CD14-positive monocyte (primary cell): ENCODE data around the gene SECTM1. TPM values are rescaled to one million over a fixed set of nuclear protein-coding genes. Genes with fewer than 3 reads are reported as not detected.
A peak's percentile ranks its signal among the peaks of the same experiment; 100 is the strongest.
"Not testable (repeated sequence)": the region's sequence is repeated elsewhere in the genome, so short reads cannot be mapped to it uniquely, and the experiment has no call there.

Experiments used
- DNase-seq, 3 donors: peaks; one replicate each; pipeline ENCODE4 v3.0.0-alpha.2; 2011 to 2022
- H2AFZ ChIP-seq: 2 replicates; pipeline ENCODE4 v1.6.0; 2012; ENCODE audit warnings: mild to moderate bottlenecking, low read depth, low read length, inconsistent platforms; ENCODE audit not compliant: insufficient read depth, poor library complexity, severe bottlenecking
- H3K27ac ChIP-seq, 2 donors: 1 replicate in 1 of 2; 2 replicates in 1 of 2; pipeline ENCODE4 v1.5.1; 2012 to 2013; ENCODE audit warnings: low read length in 2 of 2, control low read depth in 1 of 2, inconsistent platforms in 1 of 2, low read depth in 1 of 2, mild to moderate bottlenecking in 1 of 2
- H3K27me3 ChIP-seq, 2 donors: one replicate each; pipeline versions ENCODE4 v1.6.0 to v1.6.1; 2011 to 2013; ENCODE audit warnings: low read length in 2 of 2; ENCODE audit not compliant: control insufficient read depth in 2 of 2, insufficient read depth in 2 of 2
- H3K36me3 ChIP-seq, 2 donors: replicated peaks in 1 of 2; 1 replicate in 1 of 2; 2 replicates in 1 of 2; pipeline versions ENCODE4 v1.5.1 to v1.6.1; 2012 to 2013; ENCODE audit warnings: low read length in 2 of 2, control low read depth in 1 of 2, inconsistent platforms in 1 of 2, mild to moderate bottlenecking in 1 of 2; ENCODE audit not compliant: insufficient read depth in 2 of 2, control insufficient read depth in 1 of 2
- H3K4me1 ChIP-seq, 2 donors: 1 replicate in 1 of 2; 2 replicates in 1 of 2; pipeline versions ENCODE4 v1.5.1 to v1.6.1; 2012 to 2013; ENCODE audit warnings: low read length in 2 of 2, control low read depth in 1 of 2, inconsistent platforms in 1 of 2, mild to moderate bottlenecking in 1 of 2, moderate library complexity in 1 of 2; ENCODE audit not compliant: insufficient read depth in 2 of 2, control insufficient read depth in 1 of 2
- H3K4me2 ChIP-seq: replicated peaks from 2 replicates; pipeline ENCODE3; 2012; ENCODE audit warnings: low read length, moderate library complexity, mild to moderate bottlenecking; ENCODE audit not compliant: poor library complexity, severe bottlenecking; ENCODE audit errors: extremely low read depth
- H3K4me3 ChIP-seq, 3 experiments: fragments of 200-600 bp in 1 of 3; sonication (generic) in 1 of 3; replicated peaks in 1 of 3; 1 replicate in 2 of 3; 2 replicates in 1 of 3; pipeline ENCODE4 v1.5.1; 2011 to 2013; ENCODE audit warnings: low read length in 3 of 3, mild to moderate bottlenecking in 3 of 3, control low read depth in 2 of 3, low read depth in 2 of 3, inconsistent platforms in 1 of 3, moderate library complexity in 1 of 3
- H3K79me2 ChIP-seq: 2 replicates; pipeline ENCODE4 v1.6.0; 2012; ENCODE audit warnings: mild to moderate bottlenecking, control low read depth, inconsistent platforms, low read length, moderate library complexity; ENCODE audit not compliant: insufficient read depth
- H3K9ac ChIP-seq: 2 replicates; pipeline ENCODE4 v1.6.0; 2017; ENCODE audit warnings: low read length, mild to moderate bottlenecking; ENCODE audit not compliant: insufficient read depth, poor library complexity, severe bottlenecking
- H3K9me3 ChIP-seq, 2 donors: replicated peaks in 1 of 2; 1 replicate in 1 of 2; 2 replicates in 1 of 2; pipeline versions ENCODE4 v1.5.1 to v1.6.1; 2012 to 2013; ENCODE audit warnings: low read length in 2 of 2, control low read depth in 1 of 2; ENCODE audit not compliant: control insufficient read depth in 1 of 2, insufficient read depth in 1 of 2
- H4K20me1 ChIP-seq: 2 replicates; pipeline ENCODE4 v1.6.0; 2012; ENCODE audit warnings: mild to moderate bottlenecking, low read length, control low read depth, moderate library complexity; ENCODE audit not compliant: insufficient read depth
- H3K27ac Mint-ChIP-seq, 7 donors: one replicate each; pipeline ENCODE4 v1.8.0; 2020; ENCODE audit warnings: mild to moderate bottlenecking in 7 of 7, mixed read lengths in 7 of 7, moderate library complexity in 6 of 7, inconsistent platforms in 2 of 7
- H3K27me3 Mint-ChIP-seq, 3 donors: one replicate each; pipeline ENCODE4 v1.8.0; 2021 to 2022; ENCODE audit warnings: low read depth in 3 of 3, mild to moderate bottlenecking in 3 of 3, mixed read lengths in 3 of 3, moderate library complexity in 3 of 3, inconsistent platforms in 1 of 3
- H3K36me3 Mint-ChIP-seq, 2 donors: one replicate each; pipeline ENCODE4 v1.8.0; 2020; ENCODE audit warnings: mixed read lengths in 2 of 2, inconsistent platforms in 1 of 2, mild to moderate bottlenecking in 1 of 2
- H3K4me1 Mint-ChIP-seq: one replicate; pipeline ENCODE4 v1.8.0; 2020; ENCODE audit warnings: mild to moderate bottlenecking, mixed read lengths
- H3K4me3 Mint-ChIP-seq, 2 donors: one replicate each; pipeline ENCODE4 v1.8.0; 2020; ENCODE audit warnings: mild to moderate bottlenecking in 2 of 2, mixed read lengths in 2 of 2, moderate library complexity in 1 of 2
- H3K9me3 Mint-ChIP-seq, 7 donors: one replicate each; pipeline ENCODE4 v1.8.0; 2020 to 2022; ENCODE audit warnings: mixed read lengths in 7 of 7, mild to moderate bottlenecking in 6 of 7, moderate library complexity in 6 of 7, inconsistent platforms in 2 of 7
- WGBS: methylation state at CpG from one replicate; pipeline ENCODE4 v1.1.5; 2013; ENCODE audit warnings: missing lambda C conversion rate; ENCODE audit not compliant: insufficient coverage; 5-methylcytosine and 5-hydroxymethylcytosine counted together
- intact Hi-C, 2 donors: fragments of 100-400 bp; cut with micrococcal nuclease; formaldehyde crosslinking; loops; one replicate each; pipeline versions ENCODE4 v1.15.0 to v1.15.1; 2023
- polyA plus RNA-seq, 3 donors: library from polyadenylated mRNA; depleted of rRNA in 1 of 3; unstranded in 2 of 3; stranded (reverse) in 1 of 3; fragments of 300-500 nt in 2 of 3; fragments of >200 nt in 1 of 3; fragmentation: Illumina TruSeq in 2 of 3; gene quantifications; 1 replicate in 2 of 3; 2 replicates in 1 of 3; pipeline ENCODE4 v1.2.3, GENCODE V29; 2012 to 2021
- TF ChIP-seq, protein P1 (sequence below): fragments of 200-600 bp; IDR thresholded peaks from one replicate; pipeline ENCODE4 v1.8.0; 2022; ENCODE audit warnings: antibody characterized with exemption, mild to moderate bottlenecking

The SECTM1 gene
- polyA plus RNA-seq, 3 donors, result 136 to 209 (median 188) TPM

DNA sequence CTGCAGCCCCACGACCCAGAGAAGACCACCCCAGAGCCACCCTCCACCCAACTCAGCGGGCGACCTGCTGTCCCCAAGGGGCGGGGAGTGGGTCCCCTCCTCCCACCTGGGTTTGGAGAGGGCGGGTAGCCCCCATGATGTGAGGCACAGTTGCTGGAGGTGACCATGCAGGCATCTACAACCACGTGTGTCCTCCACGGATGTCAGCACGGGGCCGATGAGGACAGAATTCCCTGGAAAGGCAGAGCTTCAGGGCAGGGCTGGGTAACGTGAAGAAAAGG is 45.1 kb upstream of the SECTM1 start:
- WGBS, result 95% methylated on average over 5 of the region's 10 CpGs
- no peak overlapping the region for H3K9ac ChIP-seq
- TF ChIP-seq, protein P1, sequence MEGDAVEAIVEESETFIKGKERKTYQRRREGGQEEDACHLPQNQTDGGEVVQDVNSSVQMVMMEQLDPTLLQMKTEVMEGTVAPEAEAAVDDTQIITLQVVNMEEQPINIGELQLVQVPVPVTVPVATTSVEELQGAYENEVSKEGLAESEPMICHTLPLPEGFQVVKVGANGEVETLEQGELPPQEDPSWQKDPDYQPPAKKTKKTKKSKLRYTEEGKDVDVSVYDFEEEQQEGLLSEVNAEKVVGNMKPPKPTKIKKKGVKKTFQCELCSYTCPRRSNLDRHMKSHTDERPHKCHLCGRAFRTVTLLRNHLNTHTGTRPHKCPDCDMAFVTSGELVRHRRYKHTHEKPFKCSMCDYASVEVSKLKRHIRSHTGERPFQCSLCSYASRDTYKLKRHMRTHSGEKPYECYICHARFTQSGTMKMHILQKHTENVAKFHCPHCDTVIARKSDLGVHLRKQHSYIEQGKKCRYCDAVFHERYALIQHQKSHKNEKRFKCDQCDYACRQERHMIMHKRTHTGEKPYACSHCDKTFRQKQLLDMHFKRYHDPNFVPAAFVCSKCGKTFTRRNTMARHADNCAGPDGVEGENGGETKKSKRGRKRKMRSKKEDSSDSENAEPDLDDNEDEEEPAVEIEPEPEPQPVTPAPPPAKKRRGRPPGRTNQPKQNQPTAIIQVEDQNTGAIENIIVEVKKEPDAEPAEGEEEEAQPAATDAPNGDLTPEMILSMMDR, result no peak
- intact Hi-C loops, result no loop called here
- H3K79me2 ChIP-seq, result no peaks in the 10 kb centered on the region
- no peaks in the 10 kb centered on the region for H3K4me1 Mint-ChIP-seq
- peaks cover 0 to 9% (median 0%) of the 10 kb centered on the region in 7 donors for H3K9me3 Mint-ChIP-seq
- no peaks in the 10 kb centered on the region for H3K36me3 Mint-ChIP-seq
- no peaks in the 10 kb centered on the region for H3K36me3 ChIP-seq
- H3K27me3 ChIP-seq, result peaks cover 0 to 29% of the 10 kb centered on the region in 2 donors
- DNase-seq, result no peak
- H3K4me2 ChIP-seq, result no peak overlapping the region
- no peak overlapping the region for H2AFZ ChIP-seq
- H3K27me3 Mint-ChIP-seq, result peaks cover 39 to 69% (median 49%) of the 10 kb centered on the region in 3 donors
- H3K4me1 ChIP-seq, result no peaks in the 10 kb centered on the region
- no peak overlapping the region for H3K4me3 ChIP-seq
- no peak overlapping the region for H3K27ac ChIP-seq
- H3K27ac Mint-ChIP-seq, result no peak overlapping the region
- H3K4me3 Mint-ChIP-seq, result peak overlapping the region in 1 of 2 donors; percentile 59
- H3K9me3 ChIP-seq, result no peaks in the 10 kb centered on the region
- H4K20me1 ChIP-seq, result no peaks in the 10 kb centered on the region

DNA sequence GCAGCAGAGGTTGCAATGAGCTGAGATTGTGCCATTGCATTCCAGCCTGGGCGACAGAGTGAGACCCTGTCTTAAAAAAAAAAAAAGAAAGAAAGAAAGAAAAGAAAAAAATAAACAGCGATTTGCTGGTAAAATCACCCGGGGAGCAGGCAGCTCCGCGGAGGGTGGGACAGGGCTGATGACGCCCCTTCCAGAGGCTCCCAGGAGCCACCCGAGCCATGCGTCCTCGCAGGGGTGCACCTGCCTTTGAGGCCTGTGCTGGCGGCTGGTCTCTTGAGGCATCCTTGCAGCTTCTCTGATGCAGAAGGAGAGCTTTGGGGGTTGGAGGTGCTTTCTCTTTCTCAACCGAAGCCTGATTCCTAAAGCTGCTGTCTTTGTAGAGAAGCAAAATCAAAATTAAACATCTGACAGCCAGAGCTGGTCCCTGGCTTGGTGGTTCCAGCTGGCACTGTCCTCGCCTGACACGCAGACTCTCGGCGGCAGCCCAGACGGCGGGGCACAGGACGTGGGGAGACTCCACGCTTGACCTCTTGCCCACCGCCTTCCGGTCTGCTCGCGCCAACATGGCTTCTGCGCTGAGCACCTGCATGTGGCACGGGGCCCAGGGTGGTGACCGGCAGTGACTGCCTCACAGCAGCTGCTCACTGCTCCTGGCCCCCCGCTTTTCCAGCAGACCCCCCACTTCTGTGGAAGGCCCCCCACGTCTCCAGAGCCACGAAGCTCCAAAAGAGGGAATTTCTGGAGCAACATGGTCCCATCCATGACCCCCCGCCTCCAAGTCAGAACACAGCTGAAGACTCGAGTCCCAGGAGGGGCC is 44.6 kb upstream of the SECTM1 start:
- Mint-ChIP-seq H3K4me1 (no peaks in the 10 kb centered on the region), H3K27ac (no peak overlapping the region), H3K9me3 (peaks cover 0 to 9% (median 0%) of the 10 kb centered on the region in 7 donors), H3K4me3 (peak overlapping the region in 1 of 2 donors; percentile 51), H3K27me3 (peaks cover 45 to 75% (median 52%) of the 10 kb centered on the region in 3 donors), H3K36me3 (no peaks in the 10 kb centered on the region)
- no peaks in the 10 kb centered on the region for H4K20me1 ChIP-seq
- H2AFZ ChIP-seq, result no peak overlapping the region
- TF ChIP-seq, protein P1, result no peak
- no peak for DNase-seq
- intact Hi-C loops, result no loop called here
- no peaks in the 10 kb centered on the region for H3K79me2 ChIP-seq
- no peaks in the 10 kb centered on the region for H3K4me1 ChIP-seq
- no peak overlapping the region for H3K4me3 ChIP-seq
- no peak overlapping the region for H3K27ac ChIP-seq
- no peaks in the 10 kb centered on the region for H3K9me3 ChIP-seq
- 88% methylated on average over 21 of the region's 31 CpGs for WGBS
- peaks cover 0 to 32% of the 10 kb centered on the region in 2 donors for H3K27me3 ChIP-seq
- H3K9ac ChIP-seq, result no peak overlapping the region
- no peak overlapping the region for H3K4me2 ChIP-seq
- no peaks in the 10 kb centered on the region for H3K36me3 ChIP-seq

DNA sequence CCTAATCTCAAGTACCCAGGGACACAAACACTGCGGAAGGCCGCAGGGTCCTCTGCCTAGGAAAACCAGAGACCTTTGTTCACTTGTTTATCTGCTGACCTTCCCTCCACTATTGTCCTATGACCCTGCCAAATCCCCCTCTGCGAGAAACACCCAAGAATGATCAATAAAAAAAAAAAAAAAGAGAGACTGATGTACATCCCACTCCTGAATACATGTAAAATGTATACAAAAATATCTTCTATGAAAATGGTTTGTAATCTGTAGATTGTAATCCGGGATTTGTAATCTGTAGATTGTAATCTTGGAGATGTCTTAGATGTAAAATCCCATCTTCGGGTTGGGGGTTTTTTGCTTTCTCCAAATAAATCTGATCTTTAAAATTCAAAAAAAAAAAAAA is 43.7 kb upstream of the SECTM1 start:
- H3K79me2 ChIP-seq, H3K4me1 Mint-ChIP-seq, H3K36me3 Mint-ChIP-seq, H3K27ac ChIP-seq, H3K36me3 ChIP-seq, intact Hi-C loops, H3K4me1 ChIP-seq, H3K9me3 ChIP-seq, H3K4me3 ChIP-seq, H3K9ac ChIP-seq, H2AFZ ChIP-seq, DNase-seq, H3K4me2 ChIP-seq, H3K27ac Mint-ChIP-seq, H4K20me1 ChIP-seq: not testable (repeated sequence)
- H3K27me3 Mint-ChIP-seq, result peaks cover 51 to 80% (median 61%) of the 10 kb centered on the region in 3 donors
- H3K27me3 ChIP-seq, result peaks cover 5 to 40% of the 10 kb centered on the region in 2 donors
- H3K4me3 Mint-ChIP-seq, result peak overlapping the region in 1 of 2 donors; percentile 39
- peaks cover 0 to 11% (median 4%) of the 10 kb centered on the region in 7 donors for H3K9me3 Mint-ChIP-seq
- no CpG with 5 or more reads among the region's 5 CpGs for WGBS
